ENCODE results near the gene ASMTL.
"Not testable (repeated sequence)": the region's sequence is repeated elsewhere in the genome, so short reads cannot be mapped to it uniquely, and the experiment has no call there.

Gene ASMTL, protein sequence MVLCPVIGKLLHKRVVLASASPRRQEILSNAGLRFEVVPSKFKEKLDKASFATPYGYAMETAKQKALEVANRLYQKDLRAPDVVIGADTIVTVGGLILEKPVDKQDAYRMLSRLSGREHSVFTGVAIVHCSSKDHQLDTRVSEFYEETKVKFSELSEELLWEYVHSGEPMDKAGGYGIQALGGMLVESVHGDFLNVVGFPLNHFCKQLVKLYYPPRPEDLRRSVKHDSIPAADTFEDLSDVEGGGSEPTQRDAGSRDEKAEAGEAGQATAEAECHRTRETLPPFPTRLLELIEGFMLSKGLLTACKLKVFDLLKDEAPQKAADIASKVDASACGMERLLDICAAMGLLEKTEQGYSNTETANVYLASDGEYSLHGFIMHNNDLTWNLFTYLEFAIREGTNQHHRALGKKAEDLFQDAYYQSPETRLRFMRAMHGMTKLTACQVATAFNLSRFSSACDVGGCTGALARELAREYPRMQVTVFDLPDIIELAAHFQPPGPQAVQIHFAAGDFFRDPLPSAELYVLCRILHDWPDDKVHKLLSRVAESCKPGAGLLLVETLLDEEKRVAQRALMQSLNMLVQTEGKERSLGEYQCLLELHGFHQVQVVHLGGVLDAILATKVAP

GRCh38 chrX:1452516-1453394 lies at the start of gene ASMTL:
TSS of gene ASMTL (minus strand) at chrX:1452909. CDS start at chrX:1452840, 69 bp downstream.
- Histone ChIP-seq H3K4me3 (peak within 1 kb of the TSS; percentile 64 to 90 (median 83)), H3K27ac (peak within 1 kb of the TSS; percentile 58 to 96 (median 86))

DNA sequence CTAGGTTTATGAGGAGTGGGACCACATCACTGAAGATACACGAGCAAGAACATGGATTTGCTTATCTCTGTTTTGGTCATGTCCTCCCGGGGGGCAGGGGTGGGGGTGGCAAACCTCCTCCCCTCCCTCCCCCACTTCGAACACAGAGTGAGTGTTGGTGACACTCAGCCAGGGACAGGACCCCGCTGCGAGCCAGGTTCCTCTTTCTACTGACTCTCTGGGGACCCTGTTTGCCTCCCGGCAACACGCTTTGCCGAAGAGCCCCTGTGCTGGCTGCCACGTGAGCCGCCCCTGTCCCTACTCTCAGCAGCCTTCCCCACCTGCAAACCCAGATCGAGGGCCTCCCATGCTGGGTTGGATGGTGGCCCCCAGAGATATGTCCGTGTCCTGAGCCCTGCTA lies 49.5 kb upstream of the ASMTL start:
- peak overlapping the region in 2 of 21 experiments; percentile 35 to 81 for H3K27ac ChIP-seq
- no peak overlapping the region for H3K4me3 ChIP-seq

GRCh38 chrX:1500701-1501624 lies 48.3 kb upstream of the ASMTL start:
- H3K27ac ChIP-seq: peak overlapping the region in 13 of 21 experiments; percentile 7 to 81 (median 54)
- H3K4me3 ChIP-seq: peak overlapping the region in 1 of 7 experiments; percentile 10

DNA sequence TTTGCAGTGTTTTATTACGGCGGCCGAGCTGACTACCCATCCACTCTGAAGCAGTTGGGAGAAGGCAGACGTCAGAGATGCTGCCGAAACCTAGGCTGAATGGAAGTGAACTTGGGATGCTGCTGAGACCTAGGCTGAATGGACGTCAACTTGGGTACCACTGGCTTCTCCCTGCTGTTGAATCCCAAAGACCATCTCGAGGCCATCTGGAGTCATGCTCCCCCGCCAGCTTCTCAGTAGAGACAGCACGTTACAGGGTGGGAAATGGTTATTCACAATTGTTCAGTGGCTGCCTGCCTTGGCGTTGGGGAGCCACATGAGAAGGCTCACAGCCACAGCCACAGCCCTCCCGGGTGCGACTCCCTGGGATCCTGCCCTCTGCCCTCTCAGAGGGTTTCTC lies 43.4 kb upstream of the ASMTL start:
- Histone ChIP-seq H3K4me3 (no peak overlapping the region), H3K27ac (no peak overlapping the region)

- Histone ChIP-seq H3K27ac (peak overlapping the region in 2 of 21 experiments; percentile 2 to 14), H3K4me3 (no peak overlapping the region)
Observed at GRCh38 chrX:1493877-1494510, 41.3 kb upstream of the ASMTL start.

- Histone ChIP-seq H3K27ac (peak overlapping the region in 2 of 21 experiments; percentile 2 to 14), H3K4me3 (no peak overlapping the region)
Observed at GRCh38 chrX:1493412-1493811, 40.7 kb upstream of the ASMTL start.

- no peak overlapping the region for H3K27ac ChIP-seq
- H3K4me3 ChIP-seq: no peak overlapping the region
Observed at GRCh38 chrX:1492421-1493012, 39.8 kb upstream of the ASMTL start.

- no peak overlapping the region for H3K27ac ChIP-seq
Observed at GRCh38 chrX:1491851-1492349, 39.2 kb upstream of the ASMTL start.

DNA sequence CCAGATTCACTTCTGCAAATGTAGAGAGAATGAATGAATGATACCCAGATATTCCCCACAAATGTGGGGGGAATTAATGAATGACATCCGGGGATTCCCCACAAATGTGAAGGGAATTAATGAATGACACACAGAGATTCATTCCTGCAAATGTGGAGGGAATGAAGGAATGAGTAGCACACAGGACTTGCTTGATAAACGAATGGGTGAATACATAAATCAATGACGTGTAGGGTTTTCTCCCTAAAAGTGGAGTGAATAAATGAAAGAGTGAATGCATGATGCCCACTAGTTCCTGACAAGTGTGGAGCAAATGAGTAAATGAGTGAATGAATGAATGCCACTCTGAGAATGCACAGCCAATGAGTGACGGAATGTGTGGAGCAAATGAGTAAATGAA lies 38.5 kb upstream of the ASMTL start:
- H3K27ac ChIP-seq, H3K4me3 ChIP-seq: not testable (repeated sequence)

More at GRCh38 chrX:1491851-1492349, 39.2 kb upstream of the ASMTL start:
- no peak overlapping the region for H3K4me3 ChIP-seq

DNA sequence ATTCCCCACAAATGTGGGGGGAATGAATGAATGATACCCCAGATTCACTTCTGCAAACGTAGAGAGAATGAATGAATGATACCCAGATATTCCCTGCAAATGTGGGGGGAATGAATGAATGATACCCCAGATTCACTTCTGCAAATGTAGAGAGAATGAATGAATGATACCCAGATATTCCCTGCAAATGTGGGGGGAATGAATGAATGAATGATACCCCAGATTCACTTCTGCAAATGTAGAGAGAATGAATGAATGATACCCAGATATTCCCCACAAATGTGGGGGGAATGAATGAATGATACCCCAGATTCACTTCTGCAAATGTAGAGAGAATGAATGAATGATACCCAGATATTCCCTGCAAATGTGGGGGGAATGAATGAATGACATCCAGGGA lies 38.0 kb upstream of the ASMTL start:
- not testable (repeated sequence) for H3K4me3 ChIP-seq, H3K27ac ChIP-seq

DNA sequence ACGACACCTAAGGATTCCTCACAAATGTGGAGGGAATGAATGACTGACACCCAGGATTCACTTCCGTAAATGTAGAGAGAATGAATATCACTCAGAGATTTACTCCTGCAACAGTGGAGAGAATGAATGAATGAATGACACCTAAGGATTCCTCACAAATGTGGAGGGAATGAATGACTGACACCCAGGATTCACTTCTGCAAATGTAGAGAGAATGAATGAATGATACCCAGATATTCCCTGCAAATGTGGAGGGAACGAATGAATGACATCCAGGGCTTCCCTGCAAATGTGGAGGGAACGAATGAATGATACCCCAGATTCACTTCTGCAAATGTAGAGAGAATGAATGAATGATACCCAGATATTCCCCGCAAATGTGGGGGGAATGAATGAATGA lies 36.6 kb upstream of the ASMTL start:
- not testable (repeated sequence) for H3K4me3 ChIP-seq, H3K27ac ChIP-seq

GRCh38 chrX:1488745-1489144 lies 36.0 kb upstream of the ASMTL start:
- Histone ChIP-seq H3K4me3 (no peak overlapping the region), H3K27ac (no peak overlapping the region)

DNA sequence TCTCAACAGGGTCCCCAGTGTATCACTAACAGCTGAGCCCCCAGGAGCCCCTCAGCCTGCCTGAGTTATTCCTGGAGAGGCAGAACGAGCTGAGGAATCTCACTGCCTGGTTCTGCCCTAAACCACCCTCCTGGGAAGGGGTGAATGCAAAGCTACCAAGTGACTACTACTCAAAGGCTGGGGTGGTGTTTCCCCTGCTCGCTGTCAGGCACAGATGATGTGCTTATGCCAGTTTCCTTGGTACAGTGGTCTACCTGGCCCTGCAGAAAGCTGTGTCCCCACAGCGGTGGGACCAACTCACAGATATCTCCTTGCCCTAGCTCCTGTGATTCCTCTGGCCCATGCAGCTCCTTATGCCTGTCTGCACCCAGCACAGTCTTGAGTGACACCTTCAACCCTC lies 35.4 kb upstream of the ASMTL start:
- no peak overlapping the region for H3K27ac ChIP-seq
- no peak overlapping the region for H3K4me3 ChIP-seq

DNA sequence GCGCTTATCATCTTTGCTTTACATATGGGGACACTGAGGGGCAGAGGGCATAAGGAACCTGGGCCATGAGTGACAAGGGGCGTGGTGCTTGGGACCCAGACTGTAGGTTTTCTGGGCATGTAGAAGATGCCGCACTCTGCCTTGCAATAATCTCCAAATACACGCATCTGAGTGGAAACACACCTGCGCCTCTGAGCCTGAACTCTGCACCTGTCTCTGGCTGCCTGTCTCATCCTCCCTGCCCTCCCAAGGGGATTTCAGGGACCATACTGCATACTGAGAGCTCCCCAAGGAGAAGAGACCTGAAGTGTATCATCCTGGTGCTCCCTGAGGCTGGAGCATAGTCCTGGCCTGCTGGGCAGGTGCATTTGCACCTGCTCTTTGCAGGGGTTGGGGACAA lies 34.7 kb upstream of the ASMTL start:
- H3K4me3 ChIP-seq: no peak overlapping the region
- H3K27ac ChIP-seq: no peak overlapping the region

DNA sequence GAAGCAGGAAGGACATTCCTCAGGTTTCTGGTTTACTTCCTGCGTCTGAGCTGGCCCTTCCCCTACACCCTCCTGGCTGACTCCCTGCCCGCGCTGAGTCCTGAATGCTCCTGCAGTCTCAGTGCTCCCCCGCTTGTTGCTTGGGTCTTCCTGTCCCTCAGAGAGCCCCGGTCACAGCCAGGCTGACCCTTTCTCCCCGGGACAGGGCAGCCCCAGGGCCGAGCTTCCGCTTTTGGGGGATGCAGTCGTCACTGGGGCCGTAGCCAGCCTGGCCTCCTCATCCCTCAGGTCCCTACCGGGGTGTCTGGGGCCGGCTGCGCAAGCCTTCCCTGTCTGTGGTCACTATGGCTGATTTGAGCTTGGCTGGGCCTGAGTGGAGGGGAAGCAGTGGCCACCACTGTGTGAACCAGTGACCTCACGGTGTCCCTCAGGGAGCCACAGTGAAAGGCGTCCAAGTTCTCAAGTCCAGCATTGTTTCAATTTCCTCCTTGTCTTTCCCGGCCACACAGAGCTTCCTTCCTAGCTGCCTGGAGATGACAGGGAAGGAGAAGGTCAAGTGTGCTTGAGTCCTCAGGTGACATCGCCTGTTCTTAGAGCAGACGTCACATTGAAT lies 34.1 kb upstream of the ASMTL start:
- peak overlapping the region in 8 of 21 experiments; percentile 14 to 69 (median 40) for H3K27ac ChIP-seq
- H3K4me3 ChIP-seq: no peak overlapping the region

GRCh38 chrX:1486177-1486576 lies 33.5 kb upstream of the ASMTL start:
- Histone ChIP-seq H3K4me3 (no peak overlapping the region), H3K27ac (peak overlapping the region in 5 of 21 experiments; percentile 3 to 69 (median 29))

- Histone ChIP-seq H3K27ac (no peak overlapping the region), H3K4me3 (no peak overlapping the region)
Observed at GRCh38 chrX:1485033-1485432, 32.3 kb upstream of the ASMTL start.

- no peak overlapping the region for H3K27ac ChIP-seq
- no peak overlapping the region for H3K4me3 ChIP-seq
Observed at GRCh38 chrX:1484638-1485019, 31.9 kb upstream of the ASMTL start.

Measured in skin epidermis (tissue), 12 donors.